ENCODE results near the gene EPB41L5.
A peak's percentile ranks its signal among the peaks of the same experiment; 100 is the strongest.
"Not testable (repeated sequence)": the region's sequence is repeated elsewhere in the genome, so short reads cannot be mapped to it uniquely, and the experiment has no call there.

The EPB41L5 gene

GRCh38 chr2:120141300-120142069 lies 128.6 kb downstream of the EPB41L5 start:
- no peak for DNase-seq (ENCODE audit: low read depth)

GRCh38 chr2:120142528-120143219 lies 129.8 kb downstream of the EPB41L5 start:
- no peak for DNase-seq (ENCODE audit: low read depth)

GRCh38 chr2:120148229-120148628 lies 135.4 kb downstream of the EPB41L5 start:
- DNase-seq (ENCODE audit: low read depth), result no peak

- DNase-seq (ENCODE audit: low read depth), result no peak
Measured at GRCh38 chr2:120148669-120149068, 135.8 kb downstream of the EPB41L5 start.

DNA sequence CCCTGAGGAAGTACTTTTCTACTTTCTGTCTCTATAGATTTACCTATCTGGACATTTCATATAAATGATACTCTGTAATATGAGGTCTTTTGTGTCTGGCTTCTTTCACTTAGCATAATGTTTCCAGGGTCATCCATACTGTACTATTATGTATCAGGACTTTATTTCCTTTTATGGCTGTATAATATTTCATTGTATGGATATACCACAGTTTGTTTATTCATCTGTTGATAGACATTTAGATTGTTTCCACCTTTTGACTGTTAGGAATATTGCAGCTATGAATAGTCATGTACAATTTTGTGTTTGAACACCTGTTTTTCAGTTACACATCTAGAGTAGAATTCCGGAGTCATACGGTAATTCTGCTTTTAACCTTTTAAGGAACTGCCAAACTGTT lies 136.5 kb downstream of the EPB41L5 start:
- DNase-seq (ENCODE audit: low read depth), result no peak

DNA sequence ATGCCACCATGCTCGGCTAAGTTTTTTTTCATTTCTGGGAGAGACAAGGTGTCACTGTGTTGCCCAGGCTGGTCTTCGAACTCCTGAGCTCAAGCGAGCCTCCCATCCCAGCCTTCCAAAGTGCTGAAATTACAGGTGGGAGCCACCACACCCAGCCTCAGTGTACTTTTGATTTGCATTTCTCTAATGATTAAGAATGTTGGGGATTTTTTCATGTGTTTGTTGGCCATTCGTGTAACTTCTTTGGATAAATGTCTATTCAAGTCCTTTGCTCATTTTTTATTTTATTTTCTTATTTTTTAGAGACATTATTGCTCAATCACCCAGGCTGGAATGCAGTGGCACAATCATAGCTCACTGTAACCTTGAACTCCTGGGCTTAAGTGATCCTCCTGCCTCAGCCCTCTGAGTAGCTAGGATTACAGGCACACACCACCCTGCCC lies 137.2 kb downstream of the EPB41L5 start:
- DNase-seq (ENCODE audit: low read depth), result no peak

- no peak for DNase-seq (ENCODE audit: low read depth)
Measured at GRCh38 chr2:120155308-120155707, 142.4 kb downstream of the EPB41L5 start.

DNA sequence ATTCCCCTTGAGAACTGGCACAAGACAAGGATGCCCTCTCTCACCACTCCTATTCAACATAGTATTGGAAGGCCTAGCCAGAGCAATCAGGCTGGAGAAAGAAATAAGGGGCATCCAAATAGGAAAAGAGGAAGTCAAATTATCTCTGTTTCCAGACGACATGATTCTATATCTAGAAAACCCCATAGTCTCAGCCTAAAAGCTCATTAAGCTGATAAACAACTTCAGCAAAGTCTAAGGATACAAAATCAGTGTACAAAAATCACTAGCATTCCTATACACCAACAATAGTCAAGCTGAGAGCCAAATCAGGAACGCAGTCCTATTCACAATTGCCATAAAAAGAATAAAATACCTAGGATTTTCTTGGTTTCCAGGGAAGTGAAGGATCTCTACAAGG lies 145.8 kb downstream of the EPB41L5 start:
- not testable (repeated sequence) for DNase-seq (ENCODE audit: low read depth)

DNA sequence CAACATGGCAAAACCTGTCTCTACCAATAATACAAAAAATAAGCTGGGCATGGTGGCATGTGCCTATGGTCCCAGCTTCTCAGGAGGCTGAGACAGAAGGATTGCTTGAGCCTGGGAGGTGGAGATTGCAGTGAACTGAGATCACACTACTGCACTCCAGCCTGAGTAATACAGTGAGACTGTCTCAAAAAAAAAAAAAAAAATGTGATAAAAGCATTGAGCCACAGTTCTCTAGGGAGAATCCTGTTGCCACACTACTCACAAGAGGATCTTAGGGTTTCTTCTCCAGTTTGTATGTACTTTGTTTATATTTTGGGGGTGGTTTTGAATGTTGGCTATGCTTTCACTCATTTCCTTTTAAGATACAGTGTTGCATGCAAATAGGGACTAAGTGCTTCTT lies 148.3 kb downstream of the EPB41L5 start:
- no peak for DNase-seq (ENCODE audit: low read depth)

DNA sequence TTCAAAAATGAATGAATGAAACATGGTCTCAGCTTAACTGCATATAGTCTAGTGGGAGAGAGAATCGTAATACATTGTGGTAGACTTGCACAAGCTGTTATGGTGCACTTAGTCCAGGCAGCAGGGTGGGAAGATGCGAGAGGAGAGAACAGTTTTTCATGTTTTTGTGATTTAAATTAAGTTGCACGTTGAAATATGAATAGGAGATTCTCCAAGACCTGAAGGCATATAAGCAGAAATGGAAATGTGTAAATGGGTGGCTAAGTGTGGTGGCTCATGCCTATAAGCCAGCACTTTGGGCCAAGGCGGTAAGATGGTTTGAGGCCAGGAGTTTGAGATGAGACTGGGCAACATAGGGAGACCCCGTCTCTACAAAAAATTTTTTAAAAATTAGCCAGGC lies 149.8 kb downstream of the EPB41L5 start:
- no peak for DNase-seq (ENCODE audit: low read depth)

DNA sequence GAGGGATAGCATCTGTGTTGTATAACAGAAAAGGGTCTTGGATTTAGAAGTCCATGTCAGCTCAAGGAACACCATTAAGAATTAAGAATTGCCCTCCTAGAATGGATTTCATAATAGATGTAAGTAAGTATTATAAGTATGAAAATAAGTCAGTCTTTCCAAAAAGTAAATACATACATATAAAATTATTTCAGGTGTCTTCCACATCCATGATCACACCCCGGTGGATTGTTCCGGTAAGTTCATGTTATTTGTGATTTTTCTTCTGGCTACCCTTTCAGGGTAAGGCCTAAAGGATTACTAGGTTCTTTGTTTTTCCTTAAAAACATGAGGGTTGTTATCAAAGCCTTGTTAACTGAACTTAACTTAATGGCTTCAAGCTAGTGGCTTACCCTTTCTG lies 154.4 kb downstream of the EPB41L5 start:
- no peak for DNase-seq (ENCODE audit: low read depth)

DNA sequence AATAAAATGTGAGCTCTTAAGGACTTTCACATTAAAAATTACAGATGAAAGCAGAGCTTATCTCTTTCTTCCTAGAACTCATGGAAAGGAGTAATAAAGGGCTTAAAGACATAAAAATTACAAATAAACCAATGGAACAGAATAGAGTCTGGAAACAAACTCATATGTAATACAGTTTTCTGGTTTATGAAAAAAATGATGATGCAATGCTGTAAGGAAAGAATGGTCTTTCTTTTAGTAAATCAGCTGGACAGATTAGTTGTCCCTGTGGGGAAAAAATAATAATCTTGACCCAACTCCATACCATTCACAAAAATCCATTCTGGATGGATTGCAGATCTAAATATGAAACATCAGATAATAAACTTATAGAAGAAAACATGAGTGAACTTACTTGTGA lies 156.1 kb downstream of the EPB41L5 start:
- no peak for DNase-seq (ENCODE audit: low read depth)

- DNase-seq (ENCODE audit: low read depth), result no peak
Measured at GRCh38 chr2:120174963-120175581, 162.2 kb downstream of the EPB41L5 start.

DNA sequence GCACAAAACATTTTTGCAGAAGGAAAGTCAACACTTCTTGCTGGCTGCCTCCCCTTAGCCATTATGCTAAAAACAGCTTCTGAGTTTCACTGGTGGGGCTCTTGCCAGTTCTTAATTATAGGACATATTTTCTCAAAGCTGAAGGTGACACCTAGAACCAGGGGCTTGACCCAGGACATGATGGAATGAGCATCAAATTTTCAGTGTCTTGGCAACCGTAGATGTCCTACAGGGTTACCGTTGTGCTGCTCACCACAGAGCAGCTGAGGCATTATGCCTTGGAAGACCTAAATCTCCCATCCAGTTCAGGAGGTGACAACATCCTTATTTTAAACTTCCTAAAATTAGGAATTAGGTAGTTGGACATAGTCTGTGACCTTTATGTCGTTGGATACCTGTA lies 163.6 kb downstream of the EPB41L5 start:
- no peak for DNase-seq (ENCODE audit: low read depth)

GRCh38 chr2:120177001-120177621 lies 164.2 kb downstream of the EPB41L5 start:
- peak; percentile 56 for DNase-seq (ENCODE audit: low read depth)

GRCh38 chr2:120177973-120178372 lies 165.1 kb downstream of the EPB41L5 start:
- DNase-seq (ENCODE audit: low read depth), result no peak

GRCh38 chr2:120179396-120179795 lies 166.5 kb downstream of the EPB41L5 start:
- no peak for DNase-seq (ENCODE audit: low read depth)

DNA sequence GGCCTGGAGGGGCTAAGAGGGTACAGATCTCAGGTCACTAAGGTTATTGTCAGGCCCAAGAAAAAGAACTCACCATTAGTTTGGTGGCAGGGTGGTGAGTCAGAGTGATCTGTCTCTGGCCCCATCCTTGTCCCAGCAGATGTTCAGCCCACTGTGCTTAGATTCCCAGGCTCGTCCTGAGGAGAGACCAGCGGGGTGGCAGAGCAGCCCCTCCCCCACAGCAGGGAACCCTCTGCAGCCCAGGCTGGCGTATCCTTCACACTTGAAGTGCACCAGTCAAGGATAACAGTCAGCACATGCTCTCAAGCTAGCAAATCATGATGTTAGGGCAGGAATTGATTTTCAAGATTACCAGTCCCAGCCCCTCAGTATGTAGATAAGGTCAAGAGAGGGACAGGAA lies 167.2 kb downstream of the EPB41L5 start:
- no peak for DNase-seq (ENCODE audit: low read depth)

DNA sequence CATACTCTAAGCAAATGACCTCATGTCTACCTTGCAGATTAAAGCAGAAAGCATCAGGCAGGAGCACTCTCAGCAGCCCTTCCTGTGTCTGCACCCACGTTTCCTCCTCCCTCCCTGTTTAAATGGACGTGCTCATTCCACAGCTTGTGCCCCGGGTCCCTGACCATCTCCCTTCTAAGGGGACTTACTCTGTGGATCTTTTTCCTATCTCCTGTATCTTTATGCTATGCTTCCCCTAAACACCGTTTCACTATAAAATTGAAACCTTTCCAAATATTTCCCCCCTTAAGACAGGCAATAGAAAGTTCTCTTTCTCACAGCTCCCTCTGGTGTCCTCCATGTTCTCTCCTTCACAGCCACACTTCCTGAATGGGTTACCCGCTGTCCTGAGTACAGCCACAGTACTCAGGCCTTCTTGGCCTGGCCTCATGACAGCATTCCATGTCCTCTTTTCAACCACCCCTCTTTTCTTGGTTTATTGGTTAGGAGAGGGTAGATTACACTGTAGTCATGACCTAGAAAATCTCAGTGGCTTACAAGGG lies 169.2 kb downstream of the EPB41L5 start:
- no peak for DNase-seq (ENCODE audit: low read depth)

GRCh38 chr2:120189189-120189588 lies 176.3 kb downstream of the EPB41L5 start:
- DNase-seq (ENCODE audit: low read depth), result no peak

- no peak for DNase-seq (ENCODE audit: low read depth)
Measured at GRCh38 chr2:120192280-120192679, 179.4 kb downstream of the EPB41L5 start.

GRCh38 chr2:120195553-120195952 lies 182.7 kb downstream of the EPB41L5 start:
- no peak for DNase-seq (ENCODE audit: low read depth)
